Measurements from ENCODE around the gene LSM7. TPM values are rescaled to one million over a fixed set of nuclear protein-coding genes. Genes with fewer than 3 reads are reported as not detected.

Gene LSM7
- total RNA-seq, 1 experiment from 2014 or later = 97.3 TPM

GRCh38 chr19:2323707-2324106 is 4.7 kb downstream of the LSM7 start:
- POLR2A ChIA-PET = no interaction called here
- Histone ChIP-seq H3K4me1 (ENCODE audit: control insufficient read depth, insufficient read depth, low read length) (peaks cover 3% of the 10 kb centered on the region; the same call in 1 of the 2 replicates), H3K4me3 (ENCODE audit: low read depth in 2 of 2, low read length in 2 of 2) (no peak overlapping the region), H3K9me3 (ENCODE audit: control insufficient read depth, insufficient read depth, low read depth, low read length) (no peaks in the 10 kb centered on the region), H3K27me3 (ENCODE audit: control insufficient read depth, insufficient read depth, low read length) (no peaks in the 10 kb centered on the region), H3K36me3 (ENCODE audit: control insufficient read depth, insufficient read depth, low read length) (no peaks in the 10 kb centered on the region; the same call in 1 of the 2 replicates), H3K27ac (ENCODE audit: low read length) (no peak overlapping the region)
- ATAC-seq (no peak), DNase-seq (ENCODE audit: low read depth, low spot score) (no peak)
- intact Hi-C loops (cut with micrococcal nuclease; ENCODE audit: unreplicated experiment) (no loop called here), in situ Hi-C loops (cut with HindIII; ENCODE audit: low pct_unique_long_range_greater_than_20kb, low sequenced_read_pairs) (no loop called here)
- TF ChIP-seq REST (IDR thresholded peaks at IDR 0.05; ENCODE audit: insufficient read depth in 1 of 2, low read depth in 2 of 2, low read length in 1 of 2) (no peak), SIN3A (IDR thresholded peaks at IDR 0.05; ENCODE audit: borderline replicate concordance, insufficient read depth, low read depth, low read length) (no peak), POLR2AphosphoS5 (IDR thresholded peaks at IDR 0.05; ENCODE audit: low read depth, low read length) (no peak), TCF7L2 (IDR thresholded peaks at IDR 0.05; ENCODE audit: low read depth, low read length) (no peak)
- TF ChIP-seq, protein P1, sequence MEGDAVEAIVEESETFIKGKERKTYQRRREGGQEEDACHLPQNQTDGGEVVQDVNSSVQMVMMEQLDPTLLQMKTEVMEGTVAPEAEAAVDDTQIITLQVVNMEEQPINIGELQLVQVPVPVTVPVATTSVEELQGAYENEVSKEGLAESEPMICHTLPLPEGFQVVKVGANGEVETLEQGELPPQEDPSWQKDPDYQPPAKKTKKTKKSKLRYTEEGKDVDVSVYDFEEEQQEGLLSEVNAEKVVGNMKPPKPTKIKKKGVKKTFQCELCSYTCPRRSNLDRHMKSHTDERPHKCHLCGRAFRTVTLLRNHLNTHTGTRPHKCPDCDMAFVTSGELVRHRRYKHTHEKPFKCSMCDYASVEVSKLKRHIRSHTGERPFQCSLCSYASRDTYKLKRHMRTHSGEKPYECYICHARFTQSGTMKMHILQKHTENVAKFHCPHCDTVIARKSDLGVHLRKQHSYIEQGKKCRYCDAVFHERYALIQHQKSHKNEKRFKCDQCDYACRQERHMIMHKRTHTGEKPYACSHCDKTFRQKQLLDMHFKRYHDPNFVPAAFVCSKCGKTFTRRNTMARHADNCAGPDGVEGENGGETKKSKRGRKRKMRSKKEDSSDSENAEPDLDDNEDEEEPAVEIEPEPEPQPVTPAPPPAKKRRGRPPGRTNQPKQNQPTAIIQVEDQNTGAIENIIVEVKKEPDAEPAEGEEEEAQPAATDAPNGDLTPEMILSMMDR (IDR thresholded peaks at IDR 0.05) = no peak
- no TSS peak for BruUV-seq (replicated peaks)
- CTCF ChIA-PET = interaction anchor here (0.6 kb wide), 1 partner anchor 67 kb away, joined by 3 read pairs; no protein-coding TSS in a partner anchor

DNA sequence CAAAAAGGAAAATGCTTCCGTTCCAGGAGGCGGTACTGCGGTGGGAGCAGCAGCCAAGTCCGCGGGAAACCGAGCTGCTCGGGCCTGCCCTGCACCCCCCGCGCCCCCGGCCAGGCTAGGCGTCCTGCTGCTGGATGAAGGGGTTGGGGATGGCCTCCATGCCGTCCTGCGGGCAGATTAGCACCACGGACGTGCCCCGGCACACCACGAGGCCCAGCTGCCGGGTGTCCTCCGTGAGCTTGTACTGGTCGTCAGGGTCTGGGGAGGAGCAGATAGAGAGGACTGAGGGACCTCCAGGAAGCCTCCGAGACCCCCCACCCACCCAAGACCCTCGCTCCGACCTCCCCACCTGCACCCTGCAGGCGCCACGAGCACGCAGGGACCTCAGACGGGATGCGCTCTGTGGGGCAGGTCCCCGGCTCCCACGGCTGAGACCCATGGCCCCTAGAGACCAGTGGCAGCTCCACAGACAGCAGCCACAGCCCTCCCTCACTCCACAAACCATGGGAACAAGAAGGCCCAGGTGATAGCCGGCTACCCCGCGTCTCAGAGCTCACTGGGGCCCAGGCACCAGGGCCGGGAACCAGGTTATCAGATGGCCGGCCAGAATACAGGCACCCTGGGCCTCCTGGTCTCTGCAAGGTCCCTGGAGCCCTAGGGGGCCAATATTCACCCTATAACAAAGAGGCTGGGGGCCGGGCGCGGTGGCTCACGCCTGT is 6.7 kb downstream of the LSM7 start:
- POLR2A ChIA-PET = no interaction called here
- no peak for DNase-seq (ENCODE audit: low read depth, low spot score)
- no peak for ATAC-seq

More for the DNA sequence above, 6.7 kb downstream of the LSM7 start:
- no peak overlapping the region for H3K4me3 ChIP-seq (ENCODE audit: low read depth in 2 of 2, low read length in 2 of 2)
- CTCF ChIA-PET = no interaction called here
- in situ Hi-C loops (cut with HindIII; ENCODE audit: low pct_unique_long_range_greater_than_20kb, low sequenced_read_pairs) = no loop called here
- no TSS peak for BruUV-seq (replicated peaks)
- TF ChIP-seq TCF7L2 (IDR thresholded peaks at IDR 0.05; ENCODE audit: low read depth, low read length) (no peak), REST (IDR thresholded peaks at IDR 0.05; ENCODE audit: insufficient read depth in 1 of 2, low read depth in 2 of 2, low read length in 1 of 2) (no peak), POLR2AphosphoS5 (IDR thresholded peaks at IDR 0.05; ENCODE audit: low read depth, low read length) (no peak), SIN3A (IDR thresholded peaks at IDR 0.05; ENCODE audit: borderline replicate concordance, insufficient read depth, low read depth, low read length) (no peak)
- TF ChIP-seq, protein P1 (IDR thresholded peaks at IDR 0.05) = no peak
- H3K27ac ChIP-seq (ENCODE audit: low read length) = no peak overlapping the region
- no peaks in the 10 kb centered on the region for H3K27me3 ChIP-seq (ENCODE audit: control insufficient read depth, insufficient read depth, low read length)
- H3K4me1 ChIP-seq (ENCODE audit: control insufficient read depth, insufficient read depth, low read length) = no peaks in the 10 kb centered on the region
- no peaks in the 10 kb centered on the region for H3K36me3 ChIP-seq (ENCODE audit: control insufficient read depth, insufficient read depth, low read length)
- intact Hi-C loops (cut with micrococcal nuclease; ENCODE audit: unreplicated experiment) = no loop called here
- no peaks in the 10 kb centered on the region for H3K9me3 ChIP-seq (ENCODE audit: control insufficient read depth, insufficient read depth, low read depth, low read length)

Measured in Panc1 (cell line).